Pons (tissue), 1 donor: Measurements from ENCODE around the gene ABCG4.
A peak's percentile ranks its signal among the peaks of the same experiment; 100 is the strongest.
"Not testable (repeated sequence)": the region's sequence is repeated elsewhere in the genome, so short reads cannot be mapped to it uniquely, and the experiment has no call there.

Source experiments
- DNase-seq: peaks from one replicate; pipeline ENCODE4 v3.0.0-alpha.2; 2016; ENCODE audit warnings: low spot score

Gene ABCG4

GRCh38 chr11:119149018-119149785, at the start of gene ABCG4:
Gene ABCG4 (plus strand): TSS chr11:119149052. CDS start chr11:119149966, 914 bp downstream.
- DNase-seq: no peak

- DNase-seq: no peak
Observed at GRCh38 chr11:119099711-119100110, 49.1 kb upstream of the ABCG4 start.

- DNase-seq: no peak
Observed at GRCh38 chr11:119100246-119100970, 48.4 kb upstream of the ABCG4 start.

GRCh38 chr11:119100994-119101758, 47.7 kb upstream of the ABCG4 start:
- DNase-seq: no peak

GRCh38 chr11:119101759-119102423, 47.0 kb upstream of the ABCG4 start, which contains the start of gene DPAGT1:
Gene DPAGT1 (minus strand): TSS chr11:119101853. CDS start chr11:119101655, 198 bp downstream.
- peak; percentile 98 for DNase-seq

GRCh38 chr11:119103161-119103664, 45.6 kb upstream of the ABCG4 start:
- DNase-seq: not testable (repeated sequence)

GRCh38 chr11:119103793-119104192, 45.1 kb upstream of the ABCG4 start:
- no peak for DNase-seq

GRCh38 chr11:119106564-119107537, 42.0 kb upstream of the ABCG4 start, which contains the start of gene C2CD2L:
Gene C2CD2L (plus strand): TSS chr11:119107344. CDS start chr11:119107742, 398 bp downstream.
- peak; percentile 88 for DNase-seq

- DNase-seq: no peak
Observed at GRCh38 chr11:119107538-119108145, 41.2 kb upstream of the ABCG4 start.

- DNase-seq: no peak
Observed at GRCh38 chr11:119108146-119108856, 40.6 kb upstream of the ABCG4 start.

GRCh38 chr11:119108857-119109221, 40.0 kb upstream of the ABCG4 start:
- no peak for DNase-seq

- DNase-seq: no peak
Observed at GRCh38 chr11:119109843-119110242, 39.0 kb upstream of the ABCG4 start.

- no peak for DNase-seq
Observed at GRCh38 chr11:119110439-119110838, 38.4 kb upstream of the ABCG4 start.

- DNase-seq: no peak
Observed at GRCh38 chr11:119111361-119111925, 37.4 kb upstream of the ABCG4 start.

GRCh38 chr11:119112314-119113020, 36.4 kb upstream of the ABCG4 start:
- DNase-seq: no peak

GRCh38 chr11:119113716-119114115, 35.1 kb upstream of the ABCG4 start:
- DNase-seq: no peak

- no peak for DNase-seq
Observed at GRCh38 chr11:119114351-119114750, 34.5 kb upstream of the ABCG4 start.
